ENCODE results near the gene WSB1. TPM values are rescaled to one million over a fixed set of nuclear protein-coding genes. Genes with fewer than 3 reads are reported as not detected.
A peak's percentile ranks its signal among the peaks of the same experiment; 100 is the strongest.
"Not testable (repeated sequence)": the region's sequence is repeated elsewhere in the genome, so short reads cannot be mapped to it uniquely, and the experiment has no call there.

WSB1 gene
- 118 and 160 TPM in 2 replicates for total RNA-seq (2014; rRNA removed; shearing (Covaris generic))

- Histone ChIP-seq H3K9me3 (replicated peaks) (no peaks in the 10 kb centered on the region), H3K4me1 (peaks cover 17% of the 10 kb centered on the region), H3K27me3 (no peaks in the 10 kb centered on the region), H3K27ac (peak within 1 kb of the TSS; percentile 91), H3K36me3 (peaks cover 11% of the 10 kb centered on the region; the same call in 1 of the 2 replicates), H3K4me3 (peak within 1 kb of the TSS; percentile 92)
- peak; percentile 92 to 95 for DNase-seq
These were observed at the start of gene WSB1 for GRCh38 chr17:27293898-27294688. WSB1 (plus strand) TSS chr17:27294114; CDS start chr17:27294396, 282 bp downstream.

DNA sequence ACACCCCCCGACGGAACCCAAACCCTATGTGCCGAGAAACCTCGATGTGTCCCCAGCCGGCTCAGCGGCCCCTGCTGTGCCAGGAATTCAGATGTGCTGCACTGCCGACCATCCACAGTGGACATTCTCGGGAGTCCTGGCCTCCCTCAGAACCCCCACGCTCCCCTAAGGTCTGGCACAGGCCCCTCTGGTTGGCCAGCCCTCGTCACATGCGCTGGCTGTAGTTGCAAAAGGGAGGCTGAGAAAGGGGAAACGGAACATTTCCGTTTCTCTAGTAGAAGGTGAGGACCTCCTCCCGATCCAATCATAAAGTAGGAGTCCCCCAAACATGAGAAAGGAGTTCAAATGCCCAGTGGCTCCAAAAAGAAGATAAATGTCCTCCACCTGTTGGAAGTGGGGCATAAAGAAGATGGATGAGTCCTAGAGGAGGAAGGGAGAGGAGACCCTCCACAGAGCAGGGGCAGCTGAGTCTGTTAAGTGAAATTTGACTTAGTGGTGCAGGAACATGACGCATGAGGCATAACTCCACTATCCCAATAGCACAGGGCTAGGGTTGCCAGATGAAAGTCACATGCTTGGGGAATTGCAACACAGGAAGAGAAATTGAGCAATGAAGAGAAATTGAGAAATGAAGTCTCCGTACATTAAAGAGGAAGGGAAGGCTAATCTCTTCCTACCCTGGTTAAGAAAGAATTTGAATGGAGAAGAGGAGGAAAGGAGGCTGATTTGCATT is 49.3 kb upstream of the WSB1 start:
- peak overlapping the region; percentile 32 for H3K4me3 ChIP-seq
- DNase-seq: peak; percentile 47 to 59
- H3K9me3 ChIP-seq (replicated peaks): no peaks in the 10 kb centered on the region; the same call in 1 of the 2 replicates
- H3K27me3 ChIP-seq: no peaks in the 10 kb centered on the region
- peaks cover 15% of the 10 kb centered on the region for H3K4me1 ChIP-seq
- H3K36me3 ChIP-seq: no peaks in the 10 kb centered on the region
- H3K27ac ChIP-seq: peak overlapping the region; percentile 10; the same call in 1 of the 2 replicates

DNA sequence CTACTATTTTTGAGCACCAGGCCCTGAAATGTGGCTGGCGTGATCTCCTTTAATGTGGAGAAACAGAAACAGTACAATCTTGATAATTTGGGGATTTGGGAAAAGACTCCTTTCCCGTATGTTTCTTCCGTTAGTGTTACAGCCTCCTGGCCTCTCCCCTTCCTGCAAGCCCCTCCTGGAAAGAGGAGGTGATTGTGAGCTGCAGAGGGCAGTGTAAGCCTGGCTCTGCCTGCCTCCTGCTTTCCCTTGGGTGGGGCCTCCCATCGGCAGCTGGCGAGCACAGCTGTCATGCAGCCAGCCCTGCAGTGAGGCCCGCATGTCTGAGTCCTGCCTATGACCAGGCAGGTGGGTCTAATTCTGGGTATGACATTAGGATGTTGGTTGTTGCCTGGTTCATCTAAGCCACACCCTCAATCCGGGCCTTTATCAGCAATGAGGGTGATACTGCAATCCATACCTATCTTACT is 48.7 kb upstream of the WSB1 start:
- peaks cover 15% of the 10 kb centered on the region for H3K4me1 ChIP-seq
- DNase-seq: peak; percentile 95 to 96
- peak overlapping the region; percentile 10; the same call in 1 of the 2 replicates for H3K27ac ChIP-seq
- H3K27me3 ChIP-seq: no peaks in the 10 kb centered on the region
- no peaks in the 10 kb centered on the region; the same call in 1 of the 2 replicates for H3K9me3 ChIP-seq (replicated peaks)
- H3K36me3 ChIP-seq: no peaks in the 10 kb centered on the region
- H3K4me3 ChIP-seq: peak overlapping the region; percentile 32

DNA sequence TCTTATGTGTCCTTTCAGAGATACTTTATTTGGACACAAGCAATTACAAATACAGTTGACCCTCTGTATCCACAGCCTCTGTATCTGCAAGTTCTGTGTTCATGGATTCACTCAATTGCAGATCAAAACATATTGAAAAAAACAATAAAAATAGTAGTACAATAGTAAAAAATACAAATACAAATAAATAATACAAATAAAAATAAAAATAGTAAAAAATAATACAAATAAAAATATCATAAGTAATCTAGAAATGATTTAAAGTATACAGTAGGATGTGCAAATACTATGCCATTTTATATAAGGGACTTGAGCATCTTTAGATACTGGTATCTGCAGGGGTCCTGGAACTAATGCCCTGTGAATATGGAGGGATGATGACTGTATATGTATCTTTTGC is 47.4 kb upstream of the WSB1 start:
- DNase-seq: no peak
- H3K36me3 ChIP-seq: no peaks in the 10 kb centered on the region
- H3K27ac ChIP-seq: no peak overlapping the region
- H3K27me3 ChIP-seq: no peaks in the 10 kb centered on the region
- H3K4me3 ChIP-seq: no peak overlapping the region
- peaks cover 15% of the 10 kb centered on the region for H3K4me1 ChIP-seq
- no peaks in the 10 kb centered on the region; the same call in 1 of the 2 replicates for H3K9me3 ChIP-seq (replicated peaks)

- peak; percentile 17 to 36 for DNase-seq
- Histone ChIP-seq H3K4me1 (peaks cover 15% of the 10 kb centered on the region), H3K9me3 (replicated peaks) (no peaks in the 10 kb centered on the region; the same call in 1 of the 2 replicates), H3K36me3 (no peaks in the 10 kb centered on the region), H3K27ac (no peak overlapping the region), H3K27me3 (no peaks in the 10 kb centered on the region), H3K4me3 (no peak overlapping the region)
These were observed 46.6 kb upstream of the WSB1 start for GRCh38 chr17:27247071-27247957.

- no peaks in the 10 kb centered on the region for H3K36me3 ChIP-seq
- H3K27me3 ChIP-seq: no peaks in the 10 kb centered on the region
- peaks cover 15% of the 10 kb centered on the region for H3K4me1 ChIP-seq
- no peaks in the 10 kb centered on the region; the same call in 1 of the 2 replicates for H3K9me3 ChIP-seq (replicated peaks)
- DNase-seq: no peak
- no peak overlapping the region for H3K4me3 ChIP-seq
- no peak overlapping the region for H3K27ac ChIP-seq
These were observed 46.0 kb upstream of the WSB1 start for GRCh38 chr17:27247958-27248342.

- not testable (repeated sequence) for H3K27me3 ChIP-seq; DNase-seq; H3K4me3 ChIP-seq; H3K27ac ChIP-seq; H3K4me1 ChIP-seq; H3K36me3 ChIP-seq; H3K9me3 ChIP-seq (replicated peaks)
These were observed 43.1 kb upstream of the WSB1 start for GRCh38 chr17:27250791-27251190.

GRCh38 chr17:27254802-27255201 is 39.1 kb upstream of the WSB1 start:
- not testable (repeated sequence) for H3K36me3 ChIP-seq; H3K4me1 ChIP-seq; H3K27ac ChIP-seq; H3K27me3 ChIP-seq; H3K9me3 ChIP-seq (replicated peaks); H3K4me3 ChIP-seq; DNase-seq

DNA sequence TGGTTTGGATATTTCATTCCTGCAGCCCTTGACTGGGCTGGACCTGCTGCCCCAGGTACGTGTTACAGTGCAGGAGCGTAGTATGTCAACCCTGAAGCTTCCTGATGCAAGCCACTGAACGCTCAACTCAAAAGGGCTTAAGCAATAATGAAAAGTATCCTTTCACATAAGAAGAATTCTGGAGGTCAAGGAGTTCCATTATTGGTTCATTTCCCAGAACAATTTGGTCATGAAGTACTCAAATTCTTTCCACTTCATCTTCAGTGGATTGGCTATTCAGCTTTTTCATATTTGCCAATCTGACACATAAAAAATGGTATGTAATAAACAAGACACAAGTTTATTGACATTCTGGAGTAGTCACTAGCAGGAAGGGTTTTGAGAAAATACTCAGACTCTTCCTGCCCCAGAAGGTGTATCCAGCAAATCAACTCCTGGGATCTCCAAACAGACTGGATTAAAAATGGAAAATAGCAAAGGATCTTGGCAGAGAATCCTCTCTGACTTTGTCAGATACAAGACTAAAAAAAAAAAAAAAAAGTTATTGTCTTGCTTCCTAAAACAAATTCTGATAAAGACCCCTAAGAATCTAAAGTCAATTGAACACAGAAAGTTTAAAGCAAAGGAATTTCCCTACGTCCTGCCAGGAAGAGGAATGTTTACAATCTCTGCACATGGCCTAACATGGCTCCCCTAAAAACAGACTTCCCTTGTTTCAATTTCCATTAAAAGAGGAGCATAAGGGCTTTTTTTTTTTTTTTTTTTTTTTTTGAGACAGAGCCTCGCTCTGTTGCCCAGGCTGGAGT is 37.5 kb upstream of the WSB1 start:
- DNase-seq: no peak

GRCh38 chr17:27257031-27257357 is 36.9 kb upstream of the WSB1 start:
- no peak overlapping the region for H3K27ac ChIP-seq

More for the DNA sequence above, 37.5 kb upstream of the WSB1 start:
- Histone ChIP-seq H3K9me3 (replicated peaks) (no peaks in the 10 kb centered on the region), H3K4me1 (0 out of 2 replicates have a peak, but pooled peaks cover 5% of the 10 kb centered on the region), H3K4me3 (no peak overlapping the region), H3K36me3 (no peaks in the 10 kb centered on the region), H3K27ac (no peak overlapping the region), H3K27me3 (no peaks in the 10 kb centered on the region; the same call in none of the 2 replicates)

DNA sequence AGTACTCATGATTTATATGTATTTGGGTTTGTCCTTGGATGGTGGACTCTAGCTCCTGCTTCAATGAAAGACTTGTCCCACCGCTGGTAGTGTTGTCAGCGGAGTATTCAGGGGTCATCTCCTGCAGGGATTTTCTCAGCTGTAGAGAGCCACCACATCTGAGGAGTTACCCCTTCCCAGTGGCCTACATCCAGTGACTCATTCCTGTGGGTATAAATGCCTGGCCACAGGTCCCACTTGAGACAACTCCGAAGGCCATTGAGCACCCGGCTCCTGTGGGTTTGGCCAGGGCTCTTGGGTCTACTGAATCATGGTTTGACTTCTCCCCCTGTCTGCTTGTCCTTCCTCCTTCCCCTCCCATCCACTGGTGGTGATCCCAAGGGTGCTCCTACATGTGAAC is 34.6 kb upstream of the WSB1 start:
- Histone ChIP-seq H3K36me3 (no peaks in the 10 kb centered on the region), H3K27me3 (no peaks in the 10 kb centered on the region; the same call in none of the 2 replicates), H3K9me3 (replicated peaks) (no peaks in the 10 kb centered on the region), H3K4me1 (0 out of 2 replicates have a peak, but pooled peaks cover 5% of the 10 kb centered on the region), H3K27ac (no peak overlapping the region), H3K4me3 (no peak overlapping the region)
- DNase-seq: peak; percentile 11 to 31

More at GRCh38 chr17:27257031-27257357, 36.9 kb upstream of the WSB1 start:
- DNase-seq: no peak
- Histone ChIP-seq H3K27me3 (no peaks in the 10 kb centered on the region; the same call in none of the 2 replicates), H3K4me3 (no peak overlapping the region), H3K36me3 (no peaks in the 10 kb centered on the region), H3K9me3 (replicated peaks) (no peaks in the 10 kb centered on the region), H3K4me1 (0 out of 2 replicates have a peak, but pooled peaks cover 5% of the 10 kb centered on the region)

GRCh38 chr17:27263386-27263785 is 30.5 kb upstream of the WSB1 start:
- H3K4me3 ChIP-seq: no peak overlapping the region
- 0 out of 2 replicates have a peak, but pooled peaks cover 5% of the 10 kb centered on the region for H3K4me1 ChIP-seq
- no peak for DNase-seq
- H3K9me3 ChIP-seq (replicated peaks): no peaks in the 10 kb centered on the region
- H3K27me3 ChIP-seq: peaks cover 8% of the 10 kb centered on the region
- H3K36me3 ChIP-seq: no peaks in the 10 kb centered on the region
- no peak overlapping the region for H3K27ac ChIP-seq

DNA sequence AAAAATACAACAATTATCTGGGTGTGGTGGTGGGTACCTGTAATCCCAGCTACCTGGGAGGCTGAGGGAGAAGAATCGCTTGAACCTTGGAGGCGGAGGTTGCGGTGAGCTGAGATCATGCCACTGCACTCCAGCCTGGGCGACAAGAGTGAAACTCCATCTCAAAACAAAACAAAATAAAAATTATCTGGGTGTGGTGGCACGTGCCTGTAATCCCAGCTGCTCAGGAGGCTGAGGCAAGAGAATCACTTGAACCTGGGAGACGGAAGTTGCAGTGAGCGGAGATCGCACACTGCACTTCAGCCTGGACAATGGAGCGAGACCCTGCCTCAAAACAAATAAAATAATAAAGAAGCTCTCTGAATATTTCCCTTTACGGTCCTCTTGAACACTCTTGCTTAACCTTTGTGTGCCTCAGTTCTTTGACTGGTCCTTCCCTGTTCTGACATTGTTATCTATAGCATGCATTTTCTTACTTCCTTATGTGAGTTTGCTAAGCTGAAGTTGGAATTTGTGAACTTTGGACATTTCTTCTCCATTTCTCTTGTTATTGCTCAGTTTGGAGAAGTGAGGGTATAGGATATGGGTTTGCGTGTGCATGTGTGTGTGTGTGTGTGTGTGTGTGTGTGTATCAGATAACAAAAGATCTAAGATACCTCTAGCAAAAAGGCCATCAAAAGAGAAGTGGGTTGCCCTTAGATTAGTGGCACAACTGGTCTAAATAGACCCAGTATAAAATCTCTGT is 29.7 kb upstream of the WSB1 start:
- peaks cover 8% of the 10 kb centered on the region for H3K27me3 ChIP-seq
- H3K27ac ChIP-seq: no peak overlapping the region
- DNase-seq: no peak
- no peaks in the 10 kb centered on the region for H3K36me3 ChIP-seq
- 0 out of 2 replicates have a peak, but pooled peaks cover 4% of the 10 kb centered on the region for H3K4me1 ChIP-seq
- no peak overlapping the region for H3K4me3 ChIP-seq
- H3K9me3 ChIP-seq (replicated peaks): no peaks in the 10 kb centered on the region

All from SJCRH30 (cell line).